Activated naive CD8-positive, alpha-beta T cell (primary cell): ENCODE data around the gene ASGR2.
"Not testable (repeated sequence)": the region's sequence is repeated elsewhere in the genome, so short reads cannot be mapped to it uniquely, and the experiment has no call there.

Experiments
- H3K27ac Mint-ChIP-seq: one replicate; pipeline ENCODE4 v1.8.0; 2021; ENCODE audit warnings: mixed read lengths
- H3K27me3 Mint-ChIP-seq: one replicate; pipeline ENCODE4 v1.8.0; 2021; ENCODE audit warnings: mixed read lengths
- H3K36me3 Mint-ChIP-seq: one replicate; pipeline ENCODE4 v1.8.0; 2021; ENCODE audit warnings: mixed read lengths
- H3K4me1 Mint-ChIP-seq: one replicate; pipeline ENCODE4 v1.8.0; 2021; ENCODE audit warnings: low read depth, mixed read lengths
- H3K4me3 Mint-ChIP-seq: one replicate; pipeline ENCODE4 v1.8.0; 2021; ENCODE audit warnings: mild to moderate bottlenecking, mixed read lengths
- H3K9me3 Mint-ChIP-seq: one replicate; pipeline ENCODE4 v1.8.0; 2021; ENCODE audit warnings: low read depth, mixed read lengths

Gene ASGR2

DNA sequence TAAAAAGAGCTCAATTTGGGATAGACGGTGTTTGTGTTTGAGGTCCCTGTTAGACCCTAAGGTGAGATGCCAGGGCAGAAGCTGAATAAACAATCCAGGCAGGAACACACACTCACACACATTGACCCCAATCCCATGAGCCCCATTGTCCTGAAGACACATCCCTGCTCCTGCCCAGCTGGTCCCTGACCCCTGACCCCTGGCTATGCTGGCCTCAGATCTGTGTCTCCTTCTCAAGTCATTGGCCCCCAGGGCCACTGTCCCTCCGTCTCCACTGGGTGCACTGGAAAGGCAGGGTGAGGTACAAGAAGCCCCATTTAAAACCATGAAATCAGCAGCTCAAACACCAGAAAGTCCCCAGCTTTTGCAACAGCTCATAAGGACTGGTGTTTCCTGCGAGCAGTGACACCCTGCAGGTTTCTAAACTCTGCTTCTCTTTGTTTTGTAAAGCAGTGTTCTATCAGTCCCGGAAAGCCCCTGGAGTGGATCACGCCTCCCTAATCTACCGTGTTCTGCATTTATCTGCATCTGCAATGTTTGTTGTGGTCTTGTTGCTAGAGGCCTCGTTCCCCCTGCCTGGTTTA lies 18.0 kb upstream of the ASGR2 start:
- Mint-ChIP-seq H3K36me3 (no peaks in the 10 kb centered on the region), H3K27me3 (peaks cover 5% of the 10 kb centered on the region), H3K27ac (peak overlapping the region; percentile 84), H3K9me3 (no peaks in the 10 kb centered on the region), H3K4me1 (peaks cover 21% of the 10 kb centered on the region), H3K4me3 (peak overlapping the region; percentile 68)

DNA sequence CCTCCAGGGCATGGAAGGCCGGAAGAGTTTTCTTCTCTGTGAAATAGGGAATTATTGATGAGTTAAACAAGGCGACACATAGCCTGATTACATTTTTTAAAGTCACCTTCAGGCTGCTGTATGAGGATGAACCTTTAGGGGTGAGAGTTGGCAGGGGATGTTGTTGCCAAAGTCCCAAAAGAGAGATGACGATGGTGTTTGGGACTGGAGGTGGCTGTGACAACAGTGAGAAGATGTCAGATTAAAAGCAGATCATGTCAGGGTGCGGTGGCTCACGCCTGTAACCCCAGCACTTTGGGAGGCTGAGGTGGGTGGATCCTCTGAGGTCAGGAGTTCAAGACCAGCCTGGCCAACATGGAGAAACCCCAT lies 16.8 kb upstream of the ASGR2 start:
- peaks cover 2% of the 10 kb centered on the region for H3K27me3 Mint-ChIP-seq
- H3K4me1 Mint-ChIP-seq, result peaks cover 21% of the 10 kb centered on the region
- no peak overlapping the region for H3K27ac Mint-ChIP-seq
- no peaks in the 10 kb centered on the region for H3K36me3 Mint-ChIP-seq
- no peaks in the 10 kb centered on the region for H3K9me3 Mint-ChIP-seq
- peak overlapping the region; percentile 35 for H3K4me3 Mint-ChIP-seq

DNA sequence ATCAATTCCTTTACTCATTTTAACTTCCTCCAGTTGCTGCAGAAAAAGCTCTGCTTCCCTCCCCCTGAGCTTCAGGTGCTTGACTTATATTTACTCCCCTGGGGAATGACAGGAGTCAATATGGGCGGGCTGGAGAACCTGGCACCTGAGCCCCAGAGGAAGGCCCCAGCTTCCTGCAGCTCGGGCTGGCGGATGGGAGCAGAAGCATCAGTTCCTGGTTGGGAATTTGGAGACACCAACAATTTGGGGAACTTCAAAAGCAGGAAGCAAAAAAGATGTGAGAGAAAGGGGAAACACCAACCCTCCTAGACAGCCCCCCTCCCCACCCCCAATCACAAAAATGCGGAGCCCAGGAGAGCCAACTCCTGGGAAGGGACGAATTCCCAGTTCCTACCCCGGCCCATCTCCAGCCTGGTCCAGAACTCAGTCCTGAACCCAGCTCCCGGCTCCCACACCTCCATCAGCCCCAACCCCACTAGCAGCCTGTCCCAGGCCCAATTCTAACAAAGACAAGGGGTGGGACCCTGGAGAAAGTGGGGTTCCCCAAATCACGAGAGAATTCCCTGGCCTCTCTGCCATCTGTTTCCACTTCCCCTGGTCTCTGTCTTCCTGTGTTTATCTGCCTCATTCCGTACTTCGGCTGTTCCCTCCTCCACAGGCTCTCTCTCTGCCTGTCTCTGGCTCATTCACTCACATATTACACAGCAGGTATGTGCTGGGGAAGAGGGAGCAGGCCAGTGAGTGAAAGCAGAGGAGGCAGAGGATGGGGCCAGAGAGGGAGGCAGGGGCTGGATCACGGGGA lies 16.2 kb upstream of the ASGR2 start:
- peaks cover 2% of the 10 kb centered on the region for H3K27me3 Mint-ChIP-seq
- no peaks in the 10 kb centered on the region for H3K9me3 Mint-ChIP-seq
- H3K27ac Mint-ChIP-seq, result no peak overlapping the region
- H3K4me3 Mint-ChIP-seq, result no peak overlapping the region
- H3K36me3 Mint-ChIP-seq, result no peaks in the 10 kb centered on the region
- H3K4me1 Mint-ChIP-seq, result peaks cover 18% of the 10 kb centered on the region

DNA sequence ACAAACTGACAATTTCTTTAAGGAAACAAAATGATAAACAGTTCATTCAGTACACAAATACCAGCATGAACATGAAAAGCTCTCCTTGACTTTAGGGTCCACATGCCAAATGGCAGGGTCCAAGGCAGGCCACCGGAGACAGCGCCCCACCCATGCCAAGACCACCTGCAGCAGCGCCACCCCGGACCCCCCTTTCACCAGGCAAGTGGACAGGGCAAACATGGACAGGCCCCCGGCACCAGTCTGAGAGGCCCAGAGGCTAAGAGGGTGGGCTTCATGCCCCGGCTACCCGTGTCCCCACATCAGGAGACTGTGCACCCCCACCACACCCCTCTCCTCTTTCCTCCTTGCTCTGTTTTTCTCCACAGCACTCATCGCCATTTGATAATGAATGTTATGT lies 14.7 kb upstream of the ASGR2 start:
- Mint-ChIP-seq H3K4me3 (no peak overlapping the region), H3K27me3 (peaks cover 2% of the 10 kb centered on the region), H3K9me3 (no peaks in the 10 kb centered on the region), H3K4me1 (peaks cover 18% of the 10 kb centered on the region), H3K36me3 (no peaks in the 10 kb centered on the region), H3K27ac (no peak overlapping the region)

DNA sequence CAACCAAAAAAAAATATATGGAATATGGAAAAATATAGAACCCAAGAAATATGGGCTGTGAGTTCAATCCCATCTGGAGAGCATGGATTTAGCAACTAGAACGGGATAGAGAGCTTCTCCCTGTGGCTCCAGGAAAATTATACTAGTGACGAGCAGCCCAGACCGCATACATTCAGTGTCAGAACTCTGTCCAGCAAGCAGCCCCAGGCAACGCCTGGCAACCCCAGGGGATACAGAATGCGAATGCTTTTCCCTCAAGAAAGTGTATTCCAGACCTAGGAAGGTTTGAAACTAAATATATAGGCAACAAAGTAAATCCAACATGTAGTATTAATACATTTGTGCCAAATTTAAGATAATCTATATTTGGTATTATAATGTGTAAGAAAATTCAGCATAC lies 13.5 kb upstream of the ASGR2 start:
- peaks cover 12% of the 10 kb centered on the region for H3K4me1 Mint-ChIP-seq
- no peaks in the 10 kb centered on the region for H3K36me3 Mint-ChIP-seq
- no peak overlapping the region for H3K4me3 Mint-ChIP-seq
- peaks cover 2% of the 10 kb centered on the region for H3K27me3 Mint-ChIP-seq
- H3K9me3 Mint-ChIP-seq, result no peaks in the 10 kb centered on the region
- no peak overlapping the region for H3K27ac Mint-ChIP-seq

DNA sequence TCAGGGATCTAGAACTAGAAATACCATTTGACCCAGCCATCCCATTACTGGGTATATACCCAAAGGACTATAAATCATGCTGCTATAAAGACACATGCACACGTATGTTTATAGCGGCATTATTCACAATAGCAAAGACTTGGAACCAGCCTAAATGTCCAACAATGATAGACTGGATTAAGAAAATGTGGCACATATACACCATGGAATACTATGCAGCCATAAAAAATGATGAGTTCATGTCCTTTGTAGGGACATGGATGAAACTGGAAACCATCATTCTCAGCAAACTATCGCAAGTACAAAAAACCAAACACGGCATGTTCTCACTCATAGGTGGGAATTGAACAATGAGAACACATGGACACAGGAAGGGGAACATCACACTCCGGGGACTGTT lies 12.9 kb upstream of the ASGR2 start:
- not testable (repeated sequence) for H3K27ac Mint-ChIP-seq, H3K27me3 Mint-ChIP-seq, H3K36me3 Mint-ChIP-seq, H3K9me3 Mint-ChIP-seq, H3K4me1 Mint-ChIP-seq, H3K4me3 Mint-ChIP-seq

DNA sequence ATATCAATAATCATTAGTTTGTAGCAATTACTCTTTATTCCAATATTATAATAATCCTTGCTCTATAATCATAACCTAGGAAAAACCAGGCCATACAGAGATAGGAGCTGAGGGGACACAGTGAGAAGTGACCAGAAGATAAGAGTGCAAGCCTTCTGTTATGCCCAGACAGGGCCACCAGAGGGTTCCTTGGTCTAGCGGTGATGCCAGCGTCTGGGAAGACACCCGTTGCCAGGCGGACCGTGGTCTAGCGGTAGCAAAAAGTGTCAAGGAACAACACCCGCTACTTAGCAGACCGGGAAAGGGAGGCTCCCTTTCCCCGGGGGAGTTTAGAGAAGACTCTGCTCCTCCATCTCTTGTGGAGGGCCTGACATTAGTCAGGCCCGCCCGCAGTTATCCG lies 11.8 kb upstream of the ASGR2 start:
- not testable (repeated sequence) for H3K27me3 Mint-ChIP-seq, H3K4me1 Mint-ChIP-seq, H3K9me3 Mint-ChIP-seq, H3K27ac Mint-ChIP-seq, H3K36me3 Mint-ChIP-seq, H3K4me3 Mint-ChIP-seq

DNA sequence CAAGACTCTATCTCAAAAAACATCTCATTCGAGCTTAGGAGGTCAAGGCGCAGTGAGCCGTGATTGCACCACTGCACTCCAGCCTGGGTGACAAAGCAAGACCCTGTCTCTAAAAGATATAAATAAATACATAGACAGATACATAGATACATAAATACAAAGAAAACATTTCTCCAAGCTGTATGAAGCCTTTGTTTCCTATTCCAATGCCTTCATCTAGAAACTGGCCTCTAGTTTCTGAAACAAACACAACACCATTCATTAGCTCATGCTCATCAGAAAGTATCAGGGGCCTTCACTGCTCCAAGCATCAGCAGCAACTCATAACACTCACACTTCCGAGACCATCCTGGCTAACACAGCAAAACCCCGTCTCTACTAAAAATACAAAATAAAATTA lies 10.3 kb upstream of the ASGR2 start:
- Mint-ChIP-seq H3K27me3 (peaks cover 7% of the 10 kb centered on the region), H3K9me3 (no peaks in the 10 kb centered on the region), H3K4me3 (no peak overlapping the region), H3K4me1 (no peaks in the 10 kb centered on the region), H3K36me3 (peaks cover 2% of the 10 kb centered on the region), H3K27ac (no peak overlapping the region)

DNA sequence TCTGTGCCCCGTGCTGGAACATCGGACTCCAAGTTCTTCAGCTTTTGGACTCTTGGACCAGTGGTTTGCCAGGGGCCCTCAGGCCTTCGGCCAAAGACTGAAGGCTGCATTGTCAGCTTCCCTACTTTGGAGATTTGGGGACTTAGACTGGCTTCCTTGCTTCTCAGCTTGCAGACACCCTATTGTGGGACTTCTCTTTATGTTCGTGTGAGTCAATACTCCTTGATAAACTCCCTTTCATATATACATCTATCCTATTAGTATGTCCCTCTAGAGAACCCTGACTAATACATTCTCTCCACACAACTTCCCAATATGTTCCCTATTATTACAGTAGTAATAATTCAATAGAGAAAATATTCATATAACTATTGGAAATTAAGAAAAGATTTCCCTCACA lies 9.2 kb upstream of the ASGR2 start:
- no peaks in the 10 kb centered on the region for H3K9me3 Mint-ChIP-seq
- H3K27me3 Mint-ChIP-seq, result peaks cover 10% of the 10 kb centered on the region
- peaks cover 2% of the 10 kb centered on the region for H3K36me3 Mint-ChIP-seq
- H3K4me3 Mint-ChIP-seq, result no peak overlapping the region
- H3K27ac Mint-ChIP-seq, result no peak overlapping the region
- H3K4me1 Mint-ChIP-seq, result no peaks in the 10 kb centered on the region

DNA sequence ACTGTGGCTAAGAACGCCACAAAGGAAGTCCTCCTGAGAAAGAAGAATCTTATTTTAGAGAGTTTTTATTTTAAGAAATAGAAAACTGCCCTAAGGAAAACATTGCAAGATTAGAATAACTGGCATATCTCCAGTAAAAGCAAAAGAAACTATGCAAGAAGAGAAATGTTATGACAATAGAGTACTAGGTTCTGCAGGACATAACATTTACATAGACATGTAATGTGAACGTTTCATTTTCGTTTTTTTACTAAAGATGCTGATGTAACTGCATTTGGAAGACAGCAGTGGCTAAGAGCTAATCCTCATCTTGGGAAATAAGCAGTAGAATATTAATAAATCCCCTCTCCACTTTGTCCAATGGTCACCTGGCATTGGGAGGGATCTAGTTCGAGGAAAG lies 7.8 kb upstream of the ASGR2 start:
- Mint-ChIP-seq H3K27ac (no peak overlapping the region), H3K4me3 (no peak overlapping the region), H3K36me3 (peaks cover 2% of the 10 kb centered on the region), H3K9me3 (no peaks in the 10 kb centered on the region), H3K4me1 (no peaks in the 10 kb centered on the region), H3K27me3 (peaks cover 10% of the 10 kb centered on the region)

DNA sequence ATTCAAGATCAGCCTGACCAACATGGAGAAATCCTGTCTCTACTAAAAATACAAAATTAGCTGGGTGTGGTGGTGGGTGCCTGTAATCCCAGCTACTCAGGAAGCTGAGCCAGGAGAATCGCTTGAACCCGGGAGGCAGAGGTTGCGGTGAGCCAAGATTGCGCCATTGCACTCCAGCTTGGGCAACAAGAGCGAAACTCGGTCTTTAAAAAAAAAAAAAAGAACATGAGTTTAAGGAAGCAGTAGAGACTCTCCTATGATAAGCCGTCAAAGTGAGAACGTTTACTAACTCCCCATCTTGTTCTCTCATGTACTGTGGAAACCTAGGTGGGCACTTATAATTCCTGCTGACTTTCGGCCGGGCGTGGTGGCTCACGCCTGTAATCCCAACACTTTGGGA lies 6.0 kb upstream of the ASGR2 start:
- H3K4me1 Mint-ChIP-seq, H3K36me3 Mint-ChIP-seq, H3K27ac Mint-ChIP-seq, H3K4me3 Mint-ChIP-seq, H3K9me3 Mint-ChIP-seq: not testable (repeated sequence)
- H3K27me3 Mint-ChIP-seq, result peaks cover 10% of the 10 kb centered on the region

DNA sequence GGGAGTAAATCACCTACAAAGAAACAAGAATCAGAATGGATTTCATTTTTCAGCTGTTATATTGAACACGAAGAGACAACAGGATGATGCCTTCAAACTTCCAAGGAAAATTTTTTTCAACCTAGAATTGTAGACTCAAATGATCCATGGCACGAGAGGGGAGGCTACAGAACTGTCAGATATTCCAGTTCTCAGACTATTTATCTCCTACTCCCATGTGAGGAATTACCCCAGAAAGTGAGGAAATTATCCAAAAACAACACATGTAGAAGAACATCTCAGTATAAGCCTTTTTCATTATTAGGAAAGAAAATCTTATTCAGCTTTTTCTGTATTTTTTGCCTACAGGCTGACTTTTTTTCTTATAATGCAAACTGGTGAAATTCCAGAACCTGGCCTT lies 5.5 kb upstream of the ASGR2 start:
- no peaks in the 10 kb centered on the region for H3K4me1 Mint-ChIP-seq
- peaks cover 10% of the 10 kb centered on the region for H3K27me3 Mint-ChIP-seq

DNA sequence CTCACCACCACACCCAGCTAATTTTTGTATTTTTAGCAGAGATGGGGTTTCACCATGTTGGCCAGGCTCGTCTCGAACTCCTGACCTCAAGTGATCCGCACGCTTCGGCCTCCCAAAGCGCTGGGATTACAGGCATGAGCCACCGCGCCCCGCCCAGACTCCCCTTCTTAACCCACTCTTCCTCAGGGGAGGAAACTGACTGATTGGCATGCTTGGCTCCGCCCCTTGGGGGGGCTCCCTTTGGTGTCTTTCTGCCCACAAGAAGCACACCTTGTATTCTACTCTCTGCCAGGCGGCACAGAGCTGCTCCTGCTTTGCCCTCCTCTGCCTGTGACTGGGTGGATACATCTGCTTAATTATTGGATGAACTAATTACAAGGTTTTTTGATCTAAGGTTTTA lies 4.7 kb upstream of the ASGR2 start:
- peaks cover 10% of the 10 kb centered on the region for H3K27me3 Mint-ChIP-seq
- H3K27ac Mint-ChIP-seq, result no peak overlapping the region
- no peaks in the 10 kb centered on the region for H3K9me3 Mint-ChIP-seq
- H3K36me3 Mint-ChIP-seq, result peaks cover 2% of the 10 kb centered on the region
- no peak overlapping the region for H3K4me3 Mint-ChIP-seq
- no peaks in the 10 kb centered on the region for H3K4me1 Mint-ChIP-seq

More for the DNA sequence above, 5.5 kb upstream of the ASGR2 start:
- Mint-ChIP-seq H3K4me3 (no peak overlapping the region), H3K27ac (no peak overlapping the region), H3K9me3 (no peaks in the 10 kb centered on the region), H3K36me3 (peaks cover 2% of the 10 kb centered on the region)

DNA sequence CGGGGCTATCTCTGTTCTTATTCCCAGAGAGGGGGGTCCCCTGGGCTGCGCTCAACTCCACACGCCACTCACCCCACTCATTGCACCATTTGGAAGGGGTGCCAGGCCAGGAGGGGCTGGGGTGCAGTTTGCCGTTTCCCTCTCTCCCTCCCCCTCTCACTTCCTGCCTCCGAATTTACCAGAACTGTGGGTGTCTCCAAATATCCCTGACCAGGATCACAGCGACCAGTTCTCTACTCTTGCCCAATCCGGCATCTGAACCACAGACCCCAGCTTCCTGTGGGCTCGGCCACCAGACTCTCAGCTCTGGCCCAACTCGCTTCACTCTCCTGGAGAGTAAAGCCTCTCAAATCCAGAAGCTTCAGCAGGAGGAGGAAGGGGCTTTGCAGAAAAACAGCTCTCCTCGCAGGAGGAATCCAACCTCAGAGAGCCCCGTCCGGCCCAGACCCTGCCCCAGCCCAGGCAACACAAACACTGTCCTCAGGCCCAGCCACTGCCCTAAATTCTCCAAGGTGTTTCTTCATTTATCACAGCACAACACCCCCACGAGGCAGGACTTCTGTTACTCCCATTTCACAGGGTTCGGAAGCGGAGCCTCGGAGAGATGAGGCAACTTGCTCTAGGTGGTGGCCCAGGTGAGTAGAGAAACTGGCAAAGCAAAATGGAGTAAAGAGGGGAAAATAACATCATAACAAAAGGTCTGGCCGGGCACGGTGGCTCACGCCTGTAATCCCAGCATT lies 423 bp upstream of the ASGR2 start:
- no peak overlapping the region for H3K27ac Mint-ChIP-seq
- H3K27me3 Mint-ChIP-seq, result peaks cover 11% of the 10 kb centered on the region
- H3K36me3 Mint-ChIP-seq, result no peaks in the 10 kb centered on the region
- H3K4me1 Mint-ChIP-seq, result no peaks in the 10 kb centered on the region
- no peak overlapping the region for H3K4me3 Mint-ChIP-seq
- no peaks in the 10 kb centered on the region for H3K9me3 Mint-ChIP-seq

DNA sequence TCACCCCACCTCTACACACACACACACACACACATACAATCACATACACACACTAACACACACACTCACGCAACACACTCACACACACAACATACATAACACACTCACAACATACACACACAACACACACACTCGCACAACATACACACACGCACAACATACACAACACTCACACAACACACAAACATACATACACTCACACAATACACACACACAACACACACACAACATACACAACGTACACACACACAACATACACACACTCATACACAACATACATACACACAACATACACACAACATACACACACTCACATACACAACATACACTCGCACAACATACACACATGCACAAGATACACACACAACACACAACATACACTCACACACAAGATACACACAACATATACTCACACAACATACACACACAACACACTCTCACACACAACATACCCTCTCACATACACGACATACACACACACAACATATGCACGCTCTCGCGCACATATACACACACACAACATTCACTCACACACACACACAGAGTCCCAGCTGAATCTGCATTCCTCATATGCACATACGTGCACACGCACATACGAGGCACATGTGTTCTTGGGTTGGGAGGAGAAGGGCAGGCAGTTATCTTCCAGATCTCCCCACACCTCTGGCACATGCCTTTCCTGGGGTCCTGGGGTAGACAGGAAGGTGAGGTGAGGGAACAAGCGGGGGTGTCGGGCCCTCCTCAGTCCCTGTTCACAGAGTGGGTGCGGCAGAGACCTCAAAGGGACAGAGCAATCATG lies 1.1 kb downstream of the ASGR2 start:
- no peak overlapping the region for H3K4me3 Mint-ChIP-seq
- no peaks in the 10 kb centered on the region for H3K9me3 Mint-ChIP-seq
- peaks cover 4% of the 10 kb centered on the region for H3K27me3 Mint-ChIP-seq
- H3K36me3 Mint-ChIP-seq, result no peaks in the 10 kb centered on the region
- no peak overlapping the region for H3K27ac Mint-ChIP-seq
- H3K4me1 Mint-ChIP-seq, result peaks cover 7% of the 10 kb centered on the region
